ENCODE results near the gene BORCS6.

Gene BORCS6

GRCh38 chr17:8153957-8154607 lies 35.9 kb downstream of the BORCS6 start:
- peak; percentile 91 to 93 for DNase-seq

GRCh38 chr17:8153525-8153956 lies 36.4 kb downstream of the BORCS6 start:
- peak; percentile 71 to 74 for DNase-seq

GRCh38 chr17:8153031-8153451 lies 36.9 kb downstream of the BORCS6 start:
- DNase-seq: peak in 1 of 2 experiments; percentile 26

GRCh38 chr17:8152112-8152775 lies 37.7 kb downstream of the BORCS6 start, which contains the start of gene PER1:
PER1 (minus strand) TSS chr17:8152404; CDS start chr17:8150706, 1,698 bp downstream.
- DNase-seq: peak; percentile 91 to 94

GRCh38 chr17:8151641-8152111 lies 38.3 kb downstream of the BORCS6 start:
- DNase-seq: peak; percentile 66 to 67

- peak; percentile 85 to 89 for DNase-seq
Measured at GRCh38 chr17:8151120-8151640, 38.8 kb downstream of the BORCS6 start.

GRCh38 chr17:8150194-8151119 lies 39.5 kb downstream of the BORCS6 start:
- DNase-seq: no peak

GRCh38 chr17:8149419-8150193 lies 40.4 kb downstream of the BORCS6 start:
- DNase-seq: no peak

GRCh38 chr17:8148560-8148959 lies 41.4 kb downstream of the BORCS6 start:
- DNase-seq: no peak

- no peak for DNase-seq
Measured at GRCh38 chr17:8147805-8148404, 42.1 kb downstream of the BORCS6 start.

GRCh38 chr17:8147141-8147804 lies 42.7 kb downstream of the BORCS6 start:
- DNase-seq: no peak

- DNase-seq: no peak
Measured at GRCh38 chr17:8146381-8147140, 43.4 kb downstream of the BORCS6 start.

GRCh38 chr17:8145811-8146210 lies 44.2 kb downstream of the BORCS6 start:
- no peak for DNase-seq

GRCh38 chr17:8144401-8145231 lies 45.4 kb downstream of the BORCS6 start:
- no peak for DNase-seq

- no peak for DNase-seq
Measured at GRCh38 chr17:8143581-8144400, 46.2 kb downstream of the BORCS6 start.

GRCh38 chr17:8142887-8143580 lies 46.9 kb downstream of the BORCS6 start:
- no peak for DNase-seq

- DNase-seq: no peak
Measured at GRCh38 chr17:8142158-8142886, 47.7 kb downstream of the BORCS6 start.

Measured in activated T-cell treated with anti-CD3 and anti-CD28 coated beads, Interleukin-2, amount 50 U/mL, for 48 hours (primary cell).